ENCODE data around the gene LMX1B. TPM values are rescaled to one million over a fixed set of nuclear protein-coding genes. Genes with fewer than 3 reads are reported as not detected.

Gene LMX1B
- total RNA-seq, 1 donor from 2014 or later = not detected

GRCh38 chr9:126604059-126605055, 9.4 kb upstream of the LMX1B start:
- DNase-seq (ENCODE audit: low spot score) = no peak
- no peak for ATAC-seq

GRCh38 chr9:126605792-126606482, 7.8 kb upstream of the LMX1B start:
- no peak for ATAC-seq

GRCh38 chr9:126606483-126606870, 7.3 kb upstream of the LMX1B start:
- no peak for ATAC-seq

More at GRCh38 chr9:126605792-126606482, 7.8 kb upstream of the LMX1B start:
- no peak for DNase-seq (ENCODE audit: low spot score)

DNA sequence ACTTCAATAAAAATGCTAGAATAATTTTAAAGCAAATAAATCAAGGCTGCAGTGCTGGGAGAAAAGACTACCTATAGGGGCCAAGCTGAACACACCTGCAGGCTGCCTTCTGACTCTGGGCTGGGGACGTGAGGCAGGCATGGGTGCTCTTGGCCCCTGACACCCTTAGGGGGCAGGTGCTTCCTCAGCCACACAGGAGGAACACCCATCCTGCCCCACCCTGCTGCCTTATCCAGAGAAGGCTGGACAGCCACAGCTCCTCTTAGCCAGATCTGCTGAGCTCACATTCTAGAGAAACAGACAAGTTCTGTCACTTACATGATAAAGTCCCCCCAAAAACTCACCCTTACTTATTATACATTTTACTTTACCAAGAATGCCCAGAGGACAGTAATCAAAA, 6.6 kb upstream of the LMX1B start:
- ATAC-seq (no peak), DNase-seq (ENCODE audit: low spot score) (no peak)

More at GRCh38 chr9:126606483-126606870, 7.3 kb upstream of the LMX1B start:
- DNase-seq (ENCODE audit: low spot score) = no peak

GRCh38 chr9:126607731-126608130, 6.0 kb upstream of the LMX1B start:
- DNase-seq (ENCODE audit: low spot score) (no peak), ATAC-seq (no peak)

- no peak for DNase-seq (ENCODE audit: low spot score)
- ATAC-seq = no peak
These were observed 5.2 kb upstream of the LMX1B start for GRCh38 chr9:126608551-126608950.

- no peak for DNase-seq (ENCODE audit: low spot score)
These were observed 4.5 kb upstream of the LMX1B start for GRCh38 chr9:126609191-126609590.

DNA sequence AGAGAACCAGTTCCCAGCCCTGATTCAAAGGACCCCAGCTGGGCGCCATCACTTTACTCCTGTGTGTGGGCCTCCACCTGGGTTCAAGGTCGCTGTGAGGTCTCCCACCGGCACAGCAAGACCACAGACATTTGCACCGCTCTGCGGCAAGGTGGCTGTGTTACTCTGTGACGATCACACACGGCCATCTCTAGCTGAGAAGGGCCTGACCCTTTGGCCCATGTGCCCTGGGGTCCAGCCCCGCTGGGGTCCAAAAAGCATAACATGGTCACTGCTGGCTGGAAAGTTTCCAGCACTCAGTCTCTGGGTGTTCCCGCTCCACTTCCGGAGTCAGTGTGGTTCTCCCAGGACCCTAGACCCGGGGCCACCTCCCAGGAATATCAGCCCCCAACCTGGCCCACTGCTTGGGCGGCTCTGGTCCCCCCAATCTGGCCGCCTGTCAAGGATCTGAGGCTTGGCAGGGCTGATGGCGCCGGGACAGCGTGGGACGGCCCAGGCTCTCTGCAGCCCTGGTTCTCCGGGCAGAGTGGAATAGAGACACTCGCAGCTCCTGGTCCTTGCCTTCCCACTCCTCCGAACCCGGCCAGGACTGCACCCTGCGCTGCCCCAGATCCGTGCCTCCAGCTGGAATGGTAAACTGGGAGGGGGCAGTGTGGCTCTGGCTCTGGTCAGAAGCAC, 3.9 kb upstream of the LMX1B start:
- ATAC-seq = no peak
- DNase-seq (ENCODE audit: low spot score) = no peak

More at GRCh38 chr9:126609191-126609590, 4.5 kb upstream of the LMX1B start:
- ATAC-seq = no peak

DNA sequence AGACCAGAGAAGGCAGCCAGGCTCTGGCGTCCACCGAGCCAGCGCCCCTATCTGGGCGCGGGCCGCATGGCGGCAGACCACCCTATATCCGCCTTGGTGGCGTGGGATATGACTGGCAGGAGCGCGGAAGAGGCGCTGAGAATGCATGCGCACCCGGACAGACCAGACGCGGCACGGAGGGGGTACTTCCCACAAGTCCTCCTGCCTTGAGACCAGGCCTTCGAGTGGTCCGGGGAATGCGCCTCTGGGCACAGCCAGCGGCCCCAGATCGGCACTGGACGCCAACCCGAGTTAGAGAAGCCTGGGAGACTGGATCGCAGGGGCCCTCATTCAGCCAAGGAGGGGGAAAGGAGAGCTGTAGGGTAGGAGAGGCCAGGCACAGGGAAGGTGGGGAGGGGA, 2.5 kb upstream of the LMX1B start:
- DNase-seq (ENCODE audit: low spot score) (no peak), ATAC-seq (no peak)

DNA sequence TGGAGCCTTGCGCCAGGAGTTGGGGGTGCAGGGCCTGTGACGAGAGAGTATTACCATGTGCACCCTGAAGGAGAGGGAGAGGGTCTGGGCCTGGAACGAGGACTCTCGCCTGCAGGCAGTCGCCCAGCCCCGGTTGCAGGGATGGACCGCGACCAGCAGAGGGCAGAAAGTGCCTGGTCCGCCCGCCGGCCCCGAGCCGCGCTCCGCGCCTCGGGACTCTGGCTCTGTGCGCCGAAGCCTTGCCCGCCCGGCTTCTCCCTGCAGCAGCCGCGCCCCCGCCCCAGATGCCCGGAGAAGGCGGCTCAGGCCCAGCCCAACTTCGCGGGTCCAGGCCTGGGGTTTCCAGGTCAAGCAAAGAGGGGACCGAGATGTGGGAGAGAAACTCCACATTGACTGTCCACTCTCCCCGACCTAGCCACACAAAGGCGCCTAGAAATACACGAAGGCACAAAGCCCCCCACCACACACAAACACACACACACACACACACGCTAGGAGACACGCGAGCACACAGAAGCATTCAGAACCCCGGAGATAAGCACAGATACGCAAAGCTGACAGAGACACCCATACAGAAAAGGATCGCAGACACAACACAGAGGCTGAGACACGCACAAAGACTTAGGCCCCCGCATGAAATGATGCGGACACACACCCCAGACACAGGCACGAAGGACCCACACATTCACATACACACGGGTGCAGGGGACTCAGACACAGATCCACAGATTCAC, 2.0 kb upstream of the LMX1B start:
- peak; percentile 93 for ATAC-seq
- peak; percentile 68 for DNase-seq (ENCODE audit: low spot score)

DNA sequence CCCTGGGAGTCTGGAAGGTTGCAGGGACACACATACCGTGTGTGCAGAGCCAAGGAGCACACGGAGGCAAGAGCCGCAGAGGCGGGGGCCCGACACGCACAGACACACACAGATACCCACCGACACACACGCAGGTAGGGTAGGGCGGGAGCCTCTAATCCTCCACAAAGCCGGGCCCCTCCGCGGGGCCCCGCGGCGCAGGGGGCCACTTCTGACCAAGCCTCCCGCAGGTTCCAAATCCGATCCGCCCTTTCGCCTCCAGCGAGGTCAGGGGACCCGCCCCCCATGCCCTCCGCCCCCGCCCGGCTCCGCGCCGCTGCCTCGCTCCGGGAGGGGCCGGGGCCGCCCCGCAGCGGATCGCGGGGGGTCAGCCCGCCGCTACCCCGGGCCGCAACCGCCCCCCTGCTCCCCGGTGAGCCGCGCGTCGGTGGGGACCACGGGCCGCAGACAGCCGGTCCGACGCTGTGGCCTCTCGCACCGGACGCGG, 1.4 kb upstream of the LMX1B start:
- peak; percentile 14 for ATAC-seq
- no peak for DNase-seq (ENCODE audit: low spot score)

- no peak for DNase-seq (ENCODE audit: low spot score)
- peak; percentile 9 for ATAC-seq
These were observed 701 bp upstream of the LMX1B start for GRCh38 chr9:126612813-126613641.

DNA sequence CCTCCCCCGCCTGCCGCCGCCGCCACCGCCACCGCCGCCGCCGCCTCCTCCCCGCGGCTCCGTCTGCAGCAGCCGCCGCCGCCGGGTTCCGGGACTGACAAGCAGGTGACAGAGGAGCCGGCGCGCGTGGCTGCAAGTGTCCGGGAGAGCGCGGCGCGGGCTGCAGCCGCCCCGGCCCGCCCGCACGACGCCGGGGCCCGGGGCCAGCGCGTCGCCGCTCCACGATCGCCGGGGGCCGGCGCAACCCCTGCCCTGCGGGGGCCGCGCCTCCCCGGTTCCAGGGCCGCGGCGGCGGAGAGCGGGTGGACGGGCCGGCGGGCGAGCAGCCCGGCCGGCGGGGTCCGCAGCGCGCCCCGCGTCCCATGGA, 343 bp downstream of the LMX1B start:
- ATAC-seq (no peak), DNase-seq (ENCODE audit: low spot score) (no peak)

DNA sequence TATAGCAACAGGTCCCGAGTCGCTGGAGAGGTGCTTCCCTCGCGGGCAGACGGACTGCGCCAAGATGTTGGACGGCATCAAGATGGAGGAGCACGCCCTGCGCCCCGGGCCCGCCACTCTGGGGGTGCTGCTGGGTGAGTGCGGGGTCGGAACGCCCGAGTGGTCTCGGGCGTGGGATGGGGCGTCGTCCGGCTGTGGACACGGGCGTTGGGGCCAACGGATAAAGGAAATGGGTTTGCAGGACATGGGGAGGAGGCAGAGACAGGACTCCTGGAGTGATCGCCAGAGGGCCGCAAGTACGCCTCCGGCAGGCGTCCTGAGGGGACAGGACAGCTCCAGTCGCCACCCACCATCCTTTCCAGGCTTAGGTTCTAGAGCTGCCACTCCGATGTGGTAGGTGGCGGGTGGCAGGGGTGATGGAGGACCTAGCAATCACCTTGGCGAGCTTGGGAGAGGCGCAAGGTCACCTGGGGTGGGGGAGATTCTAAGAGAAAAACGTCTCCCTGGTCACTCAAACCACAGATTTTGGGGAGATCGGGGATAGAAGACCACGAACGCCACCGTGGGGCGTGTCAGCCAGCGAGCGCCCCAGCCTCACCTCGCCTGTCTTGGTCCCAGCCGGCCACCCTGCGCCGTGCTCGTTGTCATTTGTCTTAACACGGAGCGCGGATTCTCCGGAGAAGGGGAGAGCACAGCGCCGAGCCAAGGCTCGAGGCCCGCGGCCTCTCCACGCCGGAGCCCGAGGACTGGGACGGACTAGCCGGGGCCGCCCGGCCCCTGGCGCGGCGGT, 922 bp downstream of the LMX1B start:
- no peak for DNase-seq (ENCODE audit: low spot score)
- ATAC-seq = no peak

DNA sequence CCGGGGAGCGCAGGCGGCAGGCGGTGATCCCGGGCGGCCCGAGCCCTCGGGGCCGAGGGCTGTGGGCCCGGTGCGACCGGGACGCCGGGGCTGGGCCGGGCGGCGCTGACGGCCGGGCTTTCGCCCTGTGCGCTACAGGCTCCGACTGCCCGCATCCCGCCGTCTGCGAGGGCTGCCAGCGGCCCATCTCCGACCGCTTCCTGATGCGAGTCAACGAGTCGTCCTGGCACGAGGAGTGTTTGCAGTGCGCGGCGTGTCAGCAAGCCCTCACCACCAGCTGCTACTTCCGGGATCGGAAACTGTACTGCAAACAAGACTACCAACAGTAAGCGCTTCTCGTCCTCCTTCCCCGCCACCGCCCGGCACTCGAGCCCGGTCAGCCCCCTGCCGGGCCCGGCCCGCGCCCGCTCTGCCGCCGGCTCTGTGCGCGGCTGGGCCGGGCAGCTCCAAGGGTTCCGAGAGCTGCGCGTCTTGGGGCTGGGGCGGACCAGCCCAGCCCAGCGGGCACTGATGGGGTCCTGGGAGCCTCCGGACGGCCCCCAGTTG, 1.6 kb downstream of the LMX1B start:
- DNase-seq (ENCODE audit: low spot score) = no peak
- no peak for ATAC-seq

- no peak for ATAC-seq
- DNase-seq (ENCODE audit: low spot score) = no peak
These were observed 2.2 kb downstream of the LMX1B start for GRCh38 chr9:126615791-126616447.

- ATAC-seq = no peak
- DNase-seq (ENCODE audit: low spot score) = no peak
These were observed 2.8 kb downstream of the LMX1B start for GRCh38 chr9:126616521-126616976.
